GM19463 (cell line): ENCODE data around the gene HSD17B8.

Experiments used
- ATAC-seq: cut with Tn5 transposase; IDR thresholded peaks from one replicate; pipeline ENCODE4 v1.9.1; 2021; ENCODE audit warnings: mild to moderate bottlenecking, moderate library complexity; ENCODE audit not compliant: unreplicated experiment

HSD17B8 gene

DNA sequence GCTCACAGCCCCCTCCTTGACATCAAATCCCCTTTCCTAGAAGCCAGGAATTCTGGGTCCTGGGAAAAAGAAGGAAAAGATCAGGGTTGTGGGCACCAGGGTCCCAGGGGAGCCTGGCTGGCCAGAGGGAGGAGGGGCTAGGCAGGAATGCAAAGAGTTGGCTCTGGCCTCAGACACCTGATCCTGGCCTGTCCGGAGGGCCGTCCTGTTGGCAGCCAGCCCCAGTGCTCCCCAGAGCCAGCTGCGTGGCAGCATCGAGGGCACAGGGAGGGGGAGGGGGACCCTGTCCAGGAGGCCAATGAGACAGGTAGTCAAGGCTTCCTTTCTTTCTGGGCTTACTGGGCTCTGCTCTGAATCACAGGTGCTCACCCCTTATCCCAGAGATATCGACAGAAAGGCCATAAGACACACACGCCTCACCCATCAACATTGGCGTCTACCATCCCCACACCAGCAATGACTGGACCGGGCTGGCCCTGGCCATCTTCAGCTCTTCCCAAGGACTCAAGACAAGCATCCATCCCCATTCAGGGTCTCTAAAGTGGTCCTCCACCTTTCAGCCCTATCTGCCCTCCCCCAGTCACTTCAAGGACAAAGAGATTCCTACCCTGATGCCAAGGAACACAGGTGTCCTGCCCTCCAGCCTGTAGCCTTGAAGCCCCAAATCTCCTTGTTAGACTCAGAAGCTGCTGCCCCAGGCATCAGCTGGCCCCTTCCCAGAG is 12.9 kb upstream of the HSD17B8 start:
- ATAC-seq = no peak

DNA sequence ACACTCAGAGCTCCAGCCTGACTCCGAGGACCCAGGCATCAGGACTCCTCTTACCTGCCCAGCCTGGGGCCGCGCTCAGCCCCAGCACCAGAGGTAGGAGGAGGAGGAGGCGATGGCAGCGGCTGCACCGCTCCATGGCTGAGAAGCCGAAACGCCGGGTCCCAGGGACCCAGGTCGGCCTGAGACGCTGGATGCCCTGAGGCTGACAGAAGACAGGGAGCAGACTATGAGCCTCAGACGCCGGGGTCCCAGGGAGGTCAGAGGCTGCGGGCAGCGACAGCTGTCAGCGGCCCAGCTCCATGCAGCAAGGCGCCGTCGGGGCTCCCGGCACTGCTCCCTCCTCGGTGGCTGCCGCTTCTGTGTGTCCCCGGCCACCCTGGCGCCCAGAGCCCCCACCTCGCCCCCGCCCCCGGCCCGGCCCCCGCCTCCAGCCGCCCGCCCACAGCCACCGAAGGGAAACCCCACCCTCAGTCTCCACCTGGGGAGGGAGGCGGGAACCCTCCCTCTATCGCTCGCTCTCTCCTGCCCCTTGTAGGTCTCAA is 12.3 kb upstream of the HSD17B8 start, which contains the start of gene COL11A2:
TSS of gene COL11A2 (minus strand) at position 363 of the 542 bp plus-strand sequence. CDS start at position 136, 227 bp downstream.
- ATAC-seq = no peak

DNA sequence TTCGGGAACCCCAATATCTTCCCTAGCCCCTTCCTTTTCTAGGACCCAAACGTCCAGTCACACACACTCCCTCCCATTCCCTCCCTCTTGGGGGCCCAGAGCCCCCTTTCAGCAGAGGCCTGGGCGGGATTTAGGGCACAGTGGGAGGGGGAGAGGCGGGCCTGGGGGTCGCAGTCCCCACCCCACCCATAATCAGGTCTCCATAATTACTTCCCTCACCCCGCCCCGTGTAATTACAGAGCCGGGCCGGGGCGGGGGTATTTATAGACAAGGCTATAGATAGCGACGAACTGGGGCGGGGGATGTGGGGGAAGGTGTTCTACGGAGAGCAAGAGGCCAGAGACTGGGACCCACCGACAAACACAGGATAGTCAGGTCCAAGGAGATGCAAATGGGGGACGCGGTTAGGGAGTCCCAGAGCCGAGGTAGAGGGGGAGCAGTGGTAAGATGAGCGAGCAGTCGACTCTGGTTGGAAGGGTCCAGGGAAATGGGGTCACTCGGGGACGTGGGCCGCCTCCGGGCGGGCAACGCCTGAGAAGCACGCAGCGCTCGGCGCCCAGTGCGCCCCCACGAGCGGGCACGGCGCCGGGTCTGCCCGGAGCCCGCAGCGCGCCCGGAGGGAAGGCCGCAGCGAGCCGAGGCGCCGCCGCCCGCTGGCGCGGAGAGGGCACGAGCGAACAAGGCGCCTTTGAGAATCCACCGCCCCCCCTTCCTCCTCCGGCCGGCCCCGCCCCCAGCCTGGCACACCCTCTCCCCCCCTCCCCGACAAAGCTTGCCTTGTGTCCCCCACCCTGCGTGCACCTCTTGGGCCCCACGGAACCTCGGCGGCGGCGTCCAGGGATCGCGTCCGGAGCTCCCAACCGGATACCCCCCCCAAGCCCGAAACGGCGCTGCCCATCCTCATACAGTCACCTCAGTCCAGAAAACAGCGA is 11.5 kb upstream of the HSD17B8 start:
- ATAC-seq = no peak

DNA sequence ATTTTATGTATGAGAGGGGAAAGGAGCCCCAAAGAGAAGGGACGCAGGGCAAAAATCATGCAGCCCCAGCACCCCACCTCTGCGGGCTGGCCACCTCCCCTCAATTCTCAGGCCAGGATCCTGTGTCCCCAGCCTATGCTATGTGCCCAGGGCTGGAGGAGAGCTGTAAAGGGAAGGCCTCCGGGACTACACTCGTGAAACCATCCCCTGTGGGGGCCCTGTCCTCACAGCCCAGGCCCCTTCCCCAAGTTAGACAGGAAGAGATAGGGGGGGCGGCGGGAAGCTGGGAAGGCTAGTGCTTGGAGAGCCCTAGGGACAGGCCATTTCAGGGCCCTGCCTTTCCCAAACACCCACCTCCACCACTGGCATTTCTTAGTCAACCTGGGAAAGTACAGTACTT is 10.8 kb upstream of the HSD17B8 start:
- ATAC-seq = no peak

DNA sequence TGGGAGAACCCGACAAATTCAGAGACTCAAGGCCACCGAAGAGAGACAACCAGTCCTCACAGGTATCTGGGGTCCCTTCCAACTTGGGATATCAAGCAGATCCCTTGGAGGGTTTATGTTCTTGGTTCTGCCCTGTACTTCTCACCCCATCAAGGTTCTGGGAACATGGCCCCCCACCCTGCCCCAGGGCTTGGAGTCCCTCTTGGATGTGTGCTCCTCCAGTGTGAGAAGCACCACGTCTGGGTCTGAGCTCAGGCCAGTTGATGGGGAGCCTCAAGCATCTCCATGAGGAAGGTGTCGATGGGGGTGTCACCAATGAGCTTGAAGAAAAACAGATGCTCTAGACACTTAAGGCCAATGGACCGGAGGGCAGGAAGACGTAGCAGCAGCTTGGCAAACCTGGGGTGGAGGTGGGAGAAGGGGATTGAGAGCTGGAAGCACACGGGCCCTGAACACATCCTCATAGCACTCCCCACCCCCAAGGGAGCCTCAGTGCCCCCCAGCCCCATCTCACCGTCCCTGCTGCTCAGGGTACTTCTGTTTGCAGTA is 9.9 kb upstream of the HSD17B8 start:
- ATAC-seq = no peak

DNA sequence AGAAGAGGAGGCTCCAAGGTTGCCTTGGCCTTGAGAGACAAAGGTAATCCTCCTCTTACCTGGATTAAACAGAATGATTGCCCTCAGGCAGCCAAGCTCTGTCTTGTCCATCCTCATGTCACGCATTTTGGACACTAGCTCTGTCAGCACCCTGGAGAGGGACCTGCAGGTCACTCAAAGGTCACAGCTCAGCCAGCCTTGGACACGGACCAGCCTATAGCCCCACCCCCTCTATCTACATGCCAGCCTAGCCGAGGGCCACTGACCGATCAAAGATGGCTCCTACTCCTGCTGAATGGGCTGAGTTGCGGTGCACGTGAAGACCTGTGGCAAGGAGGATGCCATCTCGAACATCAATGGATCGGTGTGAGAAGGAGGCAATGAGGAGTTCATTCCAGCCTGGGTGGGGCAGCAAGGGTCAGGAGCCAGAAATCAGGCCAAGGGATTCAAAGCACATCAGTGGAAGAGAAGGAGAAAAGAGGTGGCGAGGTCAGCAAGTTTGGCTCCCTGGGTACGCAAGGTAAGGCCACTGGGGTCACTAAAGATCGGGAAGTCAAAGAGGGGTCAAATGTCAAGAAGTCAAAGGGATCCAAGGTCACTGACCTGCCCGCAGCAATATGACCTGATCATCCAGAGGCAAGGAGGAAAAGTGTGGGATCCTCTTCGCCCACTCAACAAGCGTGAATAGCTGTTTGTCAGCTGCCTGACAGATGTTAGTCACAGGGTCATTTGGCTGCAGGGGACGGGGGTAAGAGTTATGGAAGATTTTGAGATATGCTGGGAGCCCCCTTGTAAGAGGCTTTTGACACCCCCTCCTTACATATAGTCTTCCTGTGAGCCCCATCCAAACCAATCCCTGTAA is 8.9 kb upstream of the HSD17B8 start:
- ATAC-seq = no peak

DNA sequence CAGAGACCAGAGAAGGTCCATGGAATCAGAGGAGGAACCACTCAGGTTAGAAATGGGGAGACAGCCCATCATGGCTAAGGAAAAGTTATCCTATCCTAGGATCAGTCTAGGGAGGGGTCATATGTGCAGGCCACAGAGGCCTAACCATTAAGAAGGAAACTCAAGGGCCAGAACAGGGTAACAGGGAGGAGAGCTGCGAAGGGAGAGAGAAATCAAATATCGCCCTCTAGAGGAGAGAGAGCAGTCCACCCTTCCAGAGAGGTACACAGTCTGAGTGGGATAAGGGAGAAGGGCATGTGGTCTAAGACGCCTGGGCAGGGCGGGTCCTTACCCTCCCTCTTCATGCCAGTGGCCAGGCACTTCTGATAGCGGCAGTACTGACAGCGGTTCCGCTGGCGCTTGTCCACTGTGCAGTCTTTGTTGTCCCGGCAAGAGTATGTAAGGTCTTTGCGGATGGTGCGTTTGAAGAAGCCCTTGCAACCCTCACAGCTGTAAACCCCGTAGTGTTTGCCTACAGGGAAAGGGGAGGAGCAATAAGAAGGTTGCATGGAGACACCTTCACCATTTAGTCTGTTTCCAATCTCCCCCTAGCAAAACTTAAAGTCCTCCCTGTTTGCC is 6.9 kb upstream of the HSD17B8 start:
- ATAC-seq = no peak

DNA sequence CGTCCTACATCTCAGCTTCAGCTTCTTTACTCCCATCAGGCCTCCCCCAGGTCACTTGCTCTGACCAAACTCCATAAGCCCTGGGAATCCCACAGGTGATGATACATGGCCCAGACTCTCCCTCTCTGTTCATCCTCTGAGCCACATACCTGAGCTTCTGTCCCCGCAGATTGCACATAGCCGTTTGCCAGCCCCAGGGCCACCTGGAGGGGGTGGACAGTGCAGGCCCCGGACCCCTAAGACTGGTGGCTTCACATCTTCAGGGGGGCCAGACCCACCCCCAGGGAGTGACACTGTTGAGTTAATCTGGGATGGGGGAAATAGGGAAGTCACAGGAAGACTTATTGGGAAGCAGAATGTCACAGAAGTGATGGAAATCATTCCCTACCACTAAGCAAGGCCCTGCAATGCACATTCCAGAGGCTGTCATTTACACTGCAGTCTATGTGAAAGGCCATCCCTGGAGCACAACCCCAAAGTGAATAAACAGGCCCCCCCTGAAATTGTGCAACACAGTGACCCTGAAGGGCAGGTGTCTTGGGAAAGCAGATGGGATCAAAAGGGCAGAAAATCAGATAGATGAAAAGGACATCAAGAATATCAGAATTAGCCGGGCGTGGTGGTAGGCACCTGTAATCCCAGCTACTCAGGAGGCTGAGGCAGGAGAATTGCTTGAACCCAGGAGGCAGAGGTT is 6.1 kb upstream of the HSD17B8 start:
- ATAC-seq = no peak

DNA sequence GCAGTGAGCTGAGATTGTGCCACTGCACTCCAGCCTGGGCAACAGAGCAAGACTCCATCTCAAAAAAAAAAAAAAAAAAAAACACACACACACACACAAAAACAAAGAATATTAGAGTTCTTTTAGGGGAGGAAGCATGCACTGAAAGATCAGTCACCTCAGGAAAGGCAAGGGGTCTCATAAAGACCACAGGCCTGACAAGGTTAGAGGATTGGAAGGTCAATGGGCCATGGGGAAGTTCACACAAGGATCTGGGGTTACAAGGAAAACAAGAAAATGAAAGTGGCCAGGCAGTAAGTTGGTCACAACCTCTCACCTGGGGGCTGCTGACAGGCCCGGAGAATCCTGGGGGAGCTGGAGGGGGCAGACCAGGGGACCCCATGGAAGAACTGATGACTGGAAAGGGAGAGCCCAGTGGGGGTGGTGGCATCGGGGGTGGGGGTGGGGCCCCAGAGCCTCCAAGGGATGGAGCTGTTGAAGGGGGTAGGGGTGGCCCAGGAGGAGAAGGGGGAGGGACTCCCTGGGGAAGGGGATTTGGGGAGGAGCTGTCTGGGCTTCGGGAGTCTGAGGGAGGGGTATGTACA is 5.5 kb upstream of the HSD17B8 start:
- no peak for ATAC-seq

DNA sequence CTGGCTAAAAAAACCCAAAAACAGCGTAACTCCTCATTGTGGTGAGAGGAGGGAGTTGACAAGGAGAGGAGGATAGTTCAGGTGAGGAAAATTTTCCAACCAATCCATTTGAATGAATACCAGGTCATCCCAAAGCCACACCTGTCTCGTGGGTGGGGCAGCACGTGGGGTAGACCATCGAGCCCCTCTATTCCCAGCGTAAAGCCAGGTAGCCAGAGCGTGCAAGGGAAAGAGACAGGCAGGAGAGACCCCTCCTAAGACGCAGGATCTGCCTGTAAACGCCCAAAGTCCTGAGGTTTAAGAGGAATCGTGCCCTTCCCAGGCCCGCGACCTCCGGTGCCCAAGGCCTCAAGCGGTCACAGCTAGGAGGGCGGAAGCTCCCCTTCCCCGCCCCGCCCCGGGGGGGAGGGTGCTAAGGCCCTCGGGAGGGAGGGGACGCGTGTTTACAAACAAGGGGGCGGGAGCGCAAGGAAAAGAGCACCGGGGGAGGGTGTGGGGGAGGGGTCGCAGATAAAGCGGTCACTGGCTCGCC is 4.7 kb upstream of the HSD17B8 start:
- peak; percentile 31 for ATAC-seq

DNA sequence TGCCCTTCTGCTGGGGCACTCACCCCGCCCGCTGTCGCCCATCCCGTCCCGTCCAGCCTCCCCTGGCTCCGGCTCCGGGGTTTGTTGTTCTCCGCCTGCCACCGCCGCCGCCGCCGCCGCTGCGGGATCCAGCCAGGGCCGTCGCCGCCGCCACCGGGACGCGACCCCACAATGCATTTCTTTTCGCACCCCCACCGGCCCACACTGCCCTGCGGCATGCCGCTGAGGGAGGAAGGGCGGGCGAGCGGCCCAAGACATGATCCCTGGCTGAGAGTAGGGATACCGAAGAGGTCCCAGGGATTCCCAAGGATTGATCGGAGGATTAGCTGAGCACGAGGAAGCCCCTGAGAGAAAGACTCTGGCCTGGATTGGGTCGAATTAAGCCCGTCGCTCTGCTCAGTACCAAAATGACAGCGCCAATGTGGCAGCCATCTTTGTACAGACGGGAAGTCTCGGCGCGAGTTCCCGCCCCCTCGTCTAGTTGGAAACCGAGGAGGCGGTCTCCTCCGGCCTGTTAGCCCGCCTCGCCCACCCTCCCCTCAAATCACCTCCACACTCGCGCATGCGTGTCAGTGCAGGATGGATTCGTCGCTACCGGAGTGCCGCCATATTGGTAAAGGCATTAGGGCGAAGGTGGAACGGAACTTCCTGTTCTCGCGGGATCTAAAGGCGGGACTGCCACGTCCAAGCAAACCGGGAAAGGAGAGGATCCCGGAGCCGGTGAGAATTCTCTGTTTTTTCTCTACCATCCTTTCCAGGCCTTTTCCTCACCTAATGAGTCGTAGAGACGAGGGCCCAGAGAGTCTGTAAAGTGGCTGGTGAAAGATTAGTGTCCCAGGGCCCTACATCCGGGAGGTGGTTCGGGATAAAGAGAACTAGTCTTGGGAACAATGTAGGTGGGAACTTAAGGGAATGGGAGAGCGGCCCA is 4.0 kb upstream of the HSD17B8 start, which contains the start of the genes RXRB and SLC39A7:
TSS of gene RXRB (minus strand) at position 447 of the 928 bp plus-strand sequence. CDS start at position 258, 189 bp downstream.
TSS of gene SLC39A7 (plus strand) at position 649 of the 928 bp plus-strand sequence. CDS start 379 bp downstream, outside the sequence.
- peak; percentile 46 for ATAC-seq

DNA sequence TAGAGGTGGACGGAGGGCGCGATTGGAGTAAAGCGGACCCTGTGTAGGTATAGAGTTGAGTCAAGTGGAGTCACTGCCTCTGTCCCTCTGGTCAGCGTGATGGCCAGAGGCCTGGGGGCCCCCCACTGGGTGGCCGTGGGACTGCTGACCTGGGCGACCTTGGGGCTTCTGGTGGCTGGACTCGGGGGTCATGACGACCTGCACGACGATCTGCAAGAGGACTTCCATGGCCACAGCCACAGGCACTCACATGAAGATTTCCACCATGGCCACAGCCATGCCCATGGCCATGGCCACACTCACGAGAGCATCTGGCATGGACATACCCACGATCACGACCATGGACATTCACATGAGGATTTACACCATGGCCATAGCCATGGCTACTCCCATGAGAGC is 3.3 kb upstream of the HSD17B8 start:
- no peak for ATAC-seq

DNA sequence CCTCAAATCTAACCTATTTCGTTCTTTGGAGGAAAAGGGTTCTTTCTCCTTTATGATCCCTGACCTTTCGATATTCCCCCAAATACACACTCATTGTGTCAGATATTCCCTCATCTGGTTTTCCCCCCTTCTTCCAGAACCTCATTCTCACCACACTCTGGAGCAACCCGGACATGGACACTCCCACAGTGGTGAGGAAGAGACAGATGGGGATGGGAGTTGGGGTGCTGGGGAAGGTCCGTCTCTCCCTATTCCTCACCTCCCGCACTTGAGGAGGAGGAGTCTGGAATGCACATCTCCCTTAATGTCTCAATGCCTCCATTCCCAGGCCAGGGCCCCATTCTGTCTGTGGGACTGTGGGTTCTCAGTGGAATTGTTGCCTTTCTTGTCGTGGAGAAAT is 2.5 kb upstream of the HSD17B8 start:
- ATAC-seq = no peak

DNA sequence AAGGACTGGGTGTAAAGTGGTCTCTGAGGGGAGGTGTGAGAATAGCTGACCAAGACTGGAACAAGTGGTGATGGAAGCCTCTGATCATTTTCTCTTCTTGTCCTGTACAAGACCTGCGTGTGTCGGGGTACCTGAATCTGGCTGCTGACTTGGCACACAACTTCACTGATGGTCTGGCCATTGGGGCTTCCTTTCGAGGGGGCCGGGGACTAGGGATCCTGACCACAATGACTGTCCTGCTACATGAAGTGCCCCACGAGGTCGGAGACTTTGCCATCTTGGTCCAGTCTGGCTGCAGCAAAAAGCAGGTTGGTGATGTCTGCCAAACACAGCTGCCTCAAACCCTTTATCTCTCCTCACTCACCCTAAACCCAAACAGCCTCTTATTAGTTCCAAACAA is 1.7 kb upstream of the HSD17B8 start:
- ATAC-seq = no peak

DNA sequence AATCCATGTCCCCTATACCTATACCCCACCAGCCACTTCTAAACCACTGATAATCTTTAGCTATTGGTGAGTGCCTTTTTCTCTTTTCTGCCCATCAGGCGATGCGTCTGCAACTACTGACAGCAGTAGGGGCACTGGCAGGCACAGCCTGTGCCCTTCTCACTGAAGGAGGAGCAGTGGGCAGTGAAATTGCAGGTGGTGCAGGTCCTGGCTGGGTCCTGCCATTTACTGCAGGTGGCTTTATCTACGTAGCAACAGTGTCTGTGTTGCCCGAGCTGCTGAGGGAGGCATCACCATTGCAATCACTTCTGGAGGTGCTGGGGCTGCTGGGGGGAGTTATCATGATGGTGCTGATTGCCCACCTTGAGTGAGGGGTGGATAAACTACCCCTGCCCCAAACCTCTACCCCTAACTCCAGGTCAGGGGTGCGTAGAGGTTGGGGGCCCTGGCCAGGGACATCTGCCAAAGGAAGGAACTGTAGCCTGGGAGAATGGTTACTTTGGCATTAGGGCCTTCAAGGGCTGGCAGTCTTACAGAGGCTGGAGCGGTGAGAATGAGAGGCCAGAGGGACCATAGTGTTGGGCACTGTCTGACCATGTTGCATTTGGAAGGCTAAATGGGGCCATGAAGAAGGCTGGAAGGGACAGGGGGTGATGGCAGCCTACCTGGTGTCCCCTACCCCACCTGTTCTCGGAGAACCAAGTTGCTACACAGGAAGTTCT is 851 bp upstream of the HSD17B8 start:
- ATAC-seq = no peak

DNA sequence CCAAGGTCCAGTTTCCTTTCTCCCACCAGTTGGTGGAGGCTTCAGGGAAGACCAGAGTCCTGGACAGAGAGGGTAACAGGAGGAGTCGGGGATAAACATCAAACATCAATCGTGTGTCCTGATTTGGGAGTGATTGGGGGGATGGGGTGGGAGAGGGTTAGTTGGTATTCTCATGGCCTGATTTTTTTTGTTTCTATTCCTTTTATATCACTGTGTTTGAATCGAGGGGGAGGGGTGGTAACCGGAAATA is 365 bp upstream of the HSD17B8 start:
- ATAC-seq = no peak
